Gastrocnemius medialis (tissue), 4 donors: ENCODE results near the gene PVRIG. TPM values are rescaled to one million over a fixed set of nuclear protein-coding genes. Genes with fewer than 3 reads are reported as not detected.
"Not testable (repeated sequence)": the region's sequence is repeated elsewhere in the genome, so short reads cannot be mapped to it uniquely, and the experiment has no call there.

Source experiments
- ATAC-seq, 2 donors: fragments of 150-250 bp; one replicate each; pipeline ENCODE4 v1.9.1; 2016
- DNase-seq, 2 donors: peaks; one replicate each; pipeline ENCODE4 v3.0.0-alpha.2; 2019
- H3K27ac ChIP-seq, 4 donors: fragments of 200-600 bp; sonication (generic); 1 replicate in 1 of 4; 2 replicates in 3 of 4; pipeline ENCODE4 v1.5.1; 2016 to 2018; ENCODE audit warnings: mild to moderate bottlenecking in 2 of 4, moderate library complexity in 1 of 4
- H3K27me3 ChIP-seq, 3 donors: fragments of 200-600 bp; sonication (generic) in 2 of 3; 1 replicate in 1 of 3; 2 replicates in 2 of 3; pipeline versions ENCODE4 v1.5.1 to v1.6.0; 2016 to 2019; ENCODE audit warnings: mild to moderate bottlenecking in 1 of 3, moderate library complexity in 1 of 3
- H3K36me3 ChIP-seq, 2 donors: fragments of 200-600 bp; sonication (generic) in 1 of 2; one replicate each; pipeline ENCODE4 v1.5.1; 2017 to 2018
- H3K4me1 ChIP-seq, 2 donors: fragments of 200-600 bp; sonication (generic) in 1 of 2; one replicate each; pipeline ENCODE4 v1.5.1; 2016 to 2017; ENCODE audit warnings: mild to moderate bottlenecking in 2 of 2
- H3K4me3 ChIP-seq, 4 donors: fragments of 200-600 bp; sonication (generic) in 3 of 4; 1 replicate in 1 of 4; 2 replicates in 3 of 4; pipeline ENCODE4 v1.5.1; 2016 to 2019; ENCODE audit warnings: mild to moderate bottlenecking in 2 of 4
- H3K9me3 ChIP-seq, 3 donors: fragments of 200-600 bp; sonication (generic) in 2 of 3; 1 replicate in 1 of 3; 2 replicates in 2 of 3; pipeline ENCODE4 v1.5.1; 2016 to 2019
- CTCF ChIP-seq, 5 experiments: fragments of 450-650 bp in 3 of 5; fragments of 200-600 bp in 2 of 5; sonication (generic) in 2 of 5; IDR thresholded peaks in 4 of 5; conservative IDR thresholded peaks in 1 of 5; 1 replicate in 4 of 5; 2 replicates in 1 of 5; pipeline ENCODE4 v1.5.1; 2016 to 2019; ENCODE audit warnings: antibody characterized with exemption in 5 of 5, mild to moderate bottlenecking in 3 of 5, moderate library complexity in 3 of 5
- POLR2A ChIP-seq, 2 donors: fragments of 450-650 bp; IDR thresholded peaks; one replicate each; pipeline ENCODE4 v1.6.1; 2017; ENCODE audit warnings: antibody characterized with exemption in 2 of 2, mild to moderate bottlenecking in 2 of 2, moderate library complexity in 2 of 2
- in situ Hi-C, 4 donors: fragments of 200-750 bp; cut with MboI; loops; one replicate each; pipeline versions ENCODE4 v1.15.0 to v1.8.0; 2017; ENCODE audit warnings: low sequenced_read_pairs in 4 of 4
- intact Hi-C: fragments of 100-400 bp; cut with DNase I; formaldehyde crosslinking; loops from one replicate; pipeline ENCODE4 v1.15.1; 2023; ENCODE audit warnings: low total_unique reads
- total RNA-seq, 4 donors: library from RNA; depleted of rRNA; stranded (reverse); fragments of >200 nt; gene quantifications; one replicate each; pipeline versions ENCODE4 v1.1.0 to v1.2.3, GENCODE V29; 2016

Gene PVRIG
- total RNA-seq, 4 donors from 2014 or later: not detected

GRCh38 chr7:100257017-100257416 is 37.3 kb downstream of the PVRIG start:
- TF ChIP-seq POLR2A (IDR thresholded peaks at IDR 0.05): no peak
- TF ChIP-seq CTCF (IDR thresholded peaks at IDR 0.05 in 4 of 5, conservative IDR thresholded peaks at IDR 0.05 in 1 of 5): no peak
- intact Hi-C loops (no loop called here), in situ Hi-C loops (no loop called here)
- Histone ChIP-seq H3K27ac (peak overlapping the region; percentile 27 to 100 (median 80)), H3K4me1 (peaks cover 10 to 33% of the 10 kb centered on the region in 2 donors), H3K36me3 (no peaks in the 10 kb centered on the region), H3K4me3 (no peak overlapping the region), H3K27me3 (no peaks in the 10 kb centered on the region), H3K9me3 (no peaks in the 10 kb centered on the region)
- no peak for DNase-seq
- no peak for ATAC-seq

- intact Hi-C loops, DNase-seq, H3K36me3 ChIP-seq, in situ Hi-C loops, H3K27me3 ChIP-seq, H3K9me3 ChIP-seq, ATAC-seq, H3K4me3 ChIP-seq: not testable (repeated sequence)
- peak overlapping the region; percentile 39 to 61 (median 52) for H3K27ac ChIP-seq
- peaks cover 8 to 33% of the 10 kb centered on the region in 2 donors for H3K4me1 ChIP-seq
These were observed 40.2 kb downstream of the PVRIG start for GRCh38 chr7:100259984-100260383.

- in situ Hi-C loops, H3K27me3 ChIP-seq, ATAC-seq, H3K4me3 ChIP-seq, DNase-seq, intact Hi-C loops, H3K36me3 ChIP-seq, H3K9me3 ChIP-seq: not testable (repeated sequence)
- H3K4me1 ChIP-seq: peaks cover 32 to 59% of the 10 kb centered on the region in 2 donors
- H3K27ac ChIP-seq: peak overlapping the region; percentile 44 to 98 (median 96)
These were observed 43.1 kb downstream of the PVRIG start for GRCh38 chr7:100262896-100263295.

- H3K36me3 ChIP-seq, H3K9me3 ChIP-seq, in situ Hi-C loops, ATAC-seq, H3K4me3 ChIP-seq, H3K27me3 ChIP-seq, intact Hi-C loops, DNase-seq: not testable (repeated sequence)
- H3K4me1 ChIP-seq: peaks cover 44 to 69% of the 10 kb centered on the region in 2 donors
- H3K27ac ChIP-seq: peak overlapping the region; percentile 91 to 98 (median 96)
These were observed 44.5 kb downstream of the PVRIG start for GRCh38 chr7:100264223-100264622.

- intact Hi-C loops, H3K27me3 ChIP-seq, H3K9me3 ChIP-seq, in situ Hi-C loops, H3K36me3 ChIP-seq, H3K4me3 ChIP-seq, ATAC-seq, DNase-seq: not testable (repeated sequence)
- H3K4me1 ChIP-seq: peaks cover 47 to 68% of the 10 kb centered on the region in 2 donors
- H3K27ac ChIP-seq: peak overlapping the region; percentile 91 to 98 (median 96)
These were observed 45.0 kb downstream of the PVRIG start for GRCh38 chr7:100264669-100265165.

- DNase-seq, H3K27me3 ChIP-seq, H3K9me3 ChIP-seq, H3K4me3 ChIP-seq, in situ Hi-C loops, H3K36me3 ChIP-seq: not testable (repeated sequence)
- Histone ChIP-seq H3K4me1 (peaks cover 47 to 63% of the 10 kb centered on the region in 2 donors), H3K27ac (peak overlapping the region; percentile 91 to 98 (median 96))
- intact Hi-C loops: loop anchor here (2.0 kb wide), 1 partner anchor 19 kb away; no protein-coding TSS in a partner anchor
- peak; percentile 11 to 43 for ATAC-seq
These were observed 46.1 kb downstream of the PVRIG start for GRCh38 chr7:100265851-100266250.

- Histone ChIP-seq H3K4me1 (peaks cover 47 to 54% of the 10 kb centered on the region in 2 donors), H3K27ac (peak overlapping the region; percentile 91 to 98 (median 96)), H3K4me3 (peak overlapping the region in 1 of 4 donors; percentile 23), H3K9me3 (no peaks in the 10 kb centered on the region), H3K36me3 (no peaks in the 10 kb centered on the region), H3K27me3 (no peaks in the 10 kb centered on the region)
- TF ChIP-seq POLR2A (IDR thresholded peaks at IDR 0.05) (no peak), CTCF (IDR thresholded peaks at IDR 0.05 in 4 of 5, conservative IDR thresholded peaks at IDR 0.05 in 1 of 5) (no peak)
- DNase-seq (no peak), ATAC-seq (no peak)
- in situ Hi-C loops (no loop called here), intact Hi-C loops (loop anchor here (2.0 kb wide), 1 partner anchor 20 kb away; no protein-coding TSS in a partner anchor)
These were observed 47.0 kb downstream of the PVRIG start for GRCh38 chr7:100266576-100267354.
